Measurements from ENCODE around the gene FBXO9.
A peak's percentile ranks its signal among the peaks of the same experiment; 100 is the strongest.

Gene FBXO9

DNA sequence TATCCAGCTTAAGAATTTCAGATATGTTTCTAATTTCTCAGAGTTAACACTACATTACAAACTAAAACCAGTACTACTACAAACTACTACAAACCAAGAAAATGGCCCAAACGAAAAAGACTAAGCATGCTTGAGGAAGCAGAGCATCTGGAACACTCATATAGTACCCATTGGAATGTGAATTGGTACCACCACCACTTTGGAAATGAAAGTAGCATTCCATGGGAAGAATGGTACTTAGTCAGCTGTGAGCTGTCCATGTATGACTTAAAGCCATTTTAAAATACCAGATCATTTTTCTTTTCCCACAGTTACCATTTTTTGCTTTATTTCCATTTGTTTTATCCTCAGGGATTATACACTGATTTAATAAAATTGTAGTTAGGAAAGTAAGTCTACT lies 30.5 kb downstream of the FBXO9 start:
- DNase-seq, result no peak

DNA sequence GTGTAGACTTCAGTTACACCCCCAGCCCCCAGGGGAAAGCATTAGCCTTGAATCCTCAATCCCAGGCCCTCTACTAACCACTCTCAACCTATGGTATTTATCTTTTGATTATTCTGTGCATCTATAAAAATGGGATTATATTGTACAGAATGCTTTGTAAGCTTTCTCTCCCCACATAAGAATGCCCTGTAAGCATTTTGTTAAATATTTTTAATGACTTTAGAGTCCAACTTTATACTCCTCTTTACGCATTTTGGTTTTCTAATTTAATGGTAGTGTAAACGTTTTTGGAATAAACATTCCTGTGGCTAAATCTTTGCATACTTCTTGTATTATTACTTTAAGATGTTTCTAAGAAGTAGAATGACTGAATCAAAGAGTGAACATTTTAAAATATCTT lies 35.4 kb downstream of the FBXO9 start:
- no peak for DNase-seq

DNA sequence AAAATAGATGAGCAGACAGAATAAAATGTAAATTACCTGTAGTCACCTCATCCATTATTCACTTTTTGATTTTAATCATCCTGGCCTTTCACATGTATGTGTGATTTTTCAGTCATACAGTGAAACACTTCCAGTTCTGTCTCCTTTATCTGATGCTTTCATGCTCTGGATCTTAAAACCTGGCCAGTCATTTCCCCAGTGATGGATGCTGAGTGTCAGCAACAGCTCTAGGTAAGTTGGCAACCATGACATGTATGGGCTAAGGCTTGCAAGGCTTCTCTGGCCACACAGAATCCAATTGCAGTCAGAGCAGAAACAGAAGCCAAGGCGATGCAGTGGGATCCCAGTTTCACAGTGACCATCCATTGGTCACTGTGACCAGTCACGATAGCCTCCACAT lies 35.8 kb downstream of the FBXO9 start:
- DNase-seq, result no peak

DNA sequence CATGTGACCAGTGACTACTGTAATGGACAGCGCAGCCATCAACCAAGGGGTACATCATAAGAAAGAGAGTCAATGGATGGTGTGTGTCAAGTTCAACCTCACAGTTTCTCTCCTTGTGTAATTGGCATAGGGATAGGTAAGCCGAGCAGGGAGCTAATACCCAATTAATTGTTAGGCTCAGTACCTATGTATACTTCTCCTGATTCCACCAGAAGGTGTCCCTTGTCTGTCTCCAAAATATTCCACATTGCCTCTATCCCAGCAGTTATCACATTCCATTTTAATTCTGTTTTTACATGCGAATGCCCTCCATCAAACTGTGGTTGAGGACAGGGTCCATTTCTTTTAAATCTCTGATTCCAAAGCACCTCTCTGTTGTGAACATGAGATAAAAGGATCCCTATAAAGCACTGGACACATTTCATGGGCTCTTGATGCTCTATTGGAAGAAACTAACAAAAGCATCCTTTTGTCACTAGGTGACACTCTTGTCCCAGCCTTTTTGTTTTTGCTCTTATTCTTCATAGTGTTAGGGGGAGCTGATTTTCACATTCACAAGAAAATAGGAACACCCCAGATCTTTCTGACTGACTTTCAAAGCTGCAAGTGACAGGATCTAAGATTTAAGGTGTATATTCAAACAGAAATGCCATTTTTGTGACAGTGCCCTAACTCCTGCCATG lies 38.9 kb downstream of the FBXO9 start:
- DNase-seq, result no peak

DNA sequence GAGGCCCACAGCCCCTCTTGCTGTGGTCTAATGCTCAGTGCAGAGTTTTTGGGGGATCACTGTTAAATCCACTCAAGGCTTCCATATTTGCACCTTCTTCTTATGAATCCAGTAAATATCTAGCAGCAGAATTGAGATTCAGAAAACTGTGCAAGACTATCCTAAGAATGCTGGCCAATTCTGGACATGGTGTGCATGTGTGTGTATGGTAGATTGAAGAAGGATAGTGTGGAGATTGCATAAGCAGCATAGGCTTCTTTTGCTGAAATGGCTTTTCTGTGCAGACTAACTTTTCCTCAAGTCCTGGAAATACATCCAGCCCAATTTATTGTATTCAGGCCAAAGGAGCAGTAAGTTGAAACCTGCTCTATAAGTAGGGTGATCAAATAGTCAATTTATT lies 39.7 kb downstream of the FBXO9 start:
- DNase-seq, result no peak

DNA sequence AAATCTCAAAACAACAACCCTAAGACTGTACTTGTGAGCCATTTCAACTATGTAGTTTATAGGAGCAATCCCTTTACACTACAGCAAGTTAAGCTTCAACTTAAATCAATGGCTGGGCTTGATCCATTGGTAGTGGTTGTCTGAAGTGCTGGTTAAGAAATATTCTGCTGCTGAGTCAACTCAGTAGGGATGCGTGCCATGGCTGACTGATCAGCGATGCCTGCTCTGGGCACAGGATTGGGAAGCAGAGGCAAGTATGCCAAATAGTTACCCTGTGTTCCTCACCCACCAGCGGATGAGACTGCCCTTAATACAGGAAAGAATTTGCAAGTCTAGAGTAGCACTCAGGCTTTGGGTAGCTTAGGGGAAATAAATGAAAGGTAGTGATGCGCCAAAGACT lies 41.9 kb downstream of the FBXO9 start:
- no peak for DNase-seq

DNA sequence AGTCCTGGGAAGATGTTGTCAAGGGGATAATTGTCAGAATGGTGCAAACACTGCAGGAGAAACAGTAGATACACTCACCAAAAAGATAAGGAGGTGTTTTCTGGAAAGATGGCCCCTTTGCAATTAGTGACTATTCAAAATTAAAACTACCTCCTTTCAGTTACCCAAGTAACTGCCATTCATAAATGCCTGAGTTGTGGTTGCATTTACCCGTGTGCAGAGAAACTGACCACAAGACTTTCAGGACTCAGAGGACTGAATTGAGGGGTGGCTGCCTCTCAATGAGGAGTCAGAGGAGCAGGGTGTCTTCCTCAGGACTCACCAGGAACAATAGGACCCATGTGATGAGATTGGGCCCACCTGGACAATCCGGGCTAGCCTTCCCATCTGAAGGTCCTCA lies 44.4 kb downstream of the FBXO9 start:
- DNase-seq, result no peak

DNA sequence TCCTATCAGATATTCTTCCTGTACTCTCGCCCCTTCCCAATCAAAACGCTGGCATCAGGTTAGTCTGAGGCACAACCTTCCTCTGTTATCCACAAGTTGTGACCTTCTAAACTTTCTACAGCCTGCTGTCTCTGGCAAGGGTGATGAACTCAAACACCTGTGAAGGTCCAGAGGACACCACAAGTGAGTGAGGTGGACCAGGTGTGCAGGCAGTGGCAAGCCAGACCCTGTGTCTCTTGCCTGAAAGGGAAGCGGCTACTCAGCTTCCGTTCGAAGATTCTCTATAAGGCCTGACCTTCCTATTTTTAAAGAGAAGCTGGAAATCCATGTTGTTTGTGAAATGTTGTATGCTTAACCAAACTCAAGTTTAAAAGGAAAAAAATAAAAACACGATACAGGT lies 46.7 kb downstream of the FBXO9 start:
- no peak for DNase-seq

DNA sequence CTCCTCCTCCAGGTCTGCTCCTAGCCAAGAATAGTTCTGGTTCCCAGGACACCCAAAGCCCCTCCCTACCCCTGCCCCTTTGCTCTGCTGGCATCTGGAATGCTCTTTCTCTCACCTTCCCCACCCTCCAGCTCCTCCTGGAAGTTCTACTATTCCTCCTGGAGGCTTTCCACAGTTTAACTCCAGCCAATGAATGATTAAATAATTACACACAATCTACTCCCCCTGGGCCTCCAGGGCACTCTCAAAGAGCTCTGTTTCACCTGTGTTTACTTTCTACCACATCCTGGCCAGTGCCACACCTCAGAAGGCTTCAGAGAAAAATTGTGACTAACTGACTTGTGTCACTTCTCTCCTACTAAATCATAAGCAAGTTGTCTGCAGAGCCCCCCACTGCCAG lies 47.2 kb downstream of the FBXO9 start:
- no peak for DNase-seq

DNA sequence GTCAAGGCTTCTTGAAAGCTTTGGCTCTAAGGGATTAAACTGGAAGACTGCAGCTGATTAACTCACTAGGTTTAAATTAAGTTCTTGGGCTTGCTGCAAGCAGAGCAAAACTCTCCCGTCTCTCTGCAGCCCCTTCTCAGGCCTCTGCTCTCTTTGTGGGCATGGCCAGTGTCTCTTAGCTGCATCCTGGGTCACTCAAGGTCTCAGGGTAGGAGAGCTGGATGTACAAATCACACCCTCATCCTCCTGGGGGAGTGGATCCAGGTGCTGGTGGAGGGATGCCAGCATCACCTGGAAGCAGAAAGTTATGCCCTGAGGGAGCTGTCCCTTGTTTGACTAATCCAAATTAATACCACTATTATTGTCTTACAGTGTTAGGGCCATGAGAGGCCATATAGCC lies 47.7 kb downstream of the FBXO9 start:
- DNase-seq, result no peak

DNA sequence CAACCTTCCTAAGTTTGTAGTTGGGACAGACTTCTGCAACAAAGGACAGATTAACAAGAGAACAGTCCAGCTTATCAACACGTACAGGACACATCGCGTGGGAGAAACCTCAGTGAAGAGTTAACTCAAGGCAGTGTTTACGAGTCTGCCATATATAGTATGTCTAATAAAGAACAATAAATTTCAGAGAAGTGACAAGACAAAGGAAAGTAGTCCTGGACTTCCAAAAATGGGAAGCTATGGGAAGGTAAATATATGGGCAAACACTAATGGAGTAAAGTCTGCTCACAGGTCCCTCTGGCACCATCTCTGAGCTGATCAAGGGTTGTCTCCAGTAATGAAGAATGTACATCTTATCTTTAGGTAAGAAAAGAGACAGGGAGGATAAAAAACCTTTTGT lies 48.5 kb downstream of the FBXO9 start:
- no peak for DNase-seq

DNA sequence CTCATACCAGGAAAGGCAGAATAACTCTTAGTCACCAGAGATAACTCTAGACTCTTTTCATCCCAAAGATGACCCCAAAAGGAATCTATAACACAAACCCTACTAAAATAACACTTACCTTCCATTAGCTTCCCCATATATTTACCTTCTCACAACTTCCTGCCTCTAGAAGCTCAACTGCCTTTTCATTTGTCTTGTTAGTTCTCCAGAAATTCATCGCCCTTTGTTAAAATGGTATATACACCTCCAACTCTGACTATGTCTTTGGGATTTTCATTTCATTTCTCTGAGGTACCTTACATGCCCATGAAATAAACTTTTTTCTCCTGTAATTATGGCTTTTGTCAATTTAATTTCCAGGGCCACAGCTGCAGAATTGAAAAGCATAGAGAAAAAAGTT lies 49.9 kb downstream of the FBXO9 start:
- DNase-seq, result no peak

DNA sequence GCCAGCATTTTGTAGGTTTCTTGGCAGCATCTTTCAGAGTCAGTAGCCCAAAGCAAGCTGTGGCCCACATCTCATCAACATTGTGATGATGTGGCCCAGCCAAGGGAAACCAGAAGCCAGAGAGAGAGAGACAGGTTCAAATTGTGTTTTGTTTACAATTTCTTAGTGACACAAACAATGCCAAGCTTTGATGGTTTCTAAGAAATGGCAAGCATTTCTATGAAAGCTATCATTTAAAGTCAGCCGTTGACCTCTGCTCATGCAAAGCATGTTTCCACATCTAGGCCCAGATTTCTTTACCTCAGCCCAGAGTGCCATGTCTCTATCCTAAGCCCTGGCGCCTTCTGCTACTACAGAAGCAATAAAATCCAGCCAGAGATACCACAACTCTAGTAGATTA lies 50.5 kb downstream of the FBXO9 start:
- no peak for DNase-seq

DNA sequence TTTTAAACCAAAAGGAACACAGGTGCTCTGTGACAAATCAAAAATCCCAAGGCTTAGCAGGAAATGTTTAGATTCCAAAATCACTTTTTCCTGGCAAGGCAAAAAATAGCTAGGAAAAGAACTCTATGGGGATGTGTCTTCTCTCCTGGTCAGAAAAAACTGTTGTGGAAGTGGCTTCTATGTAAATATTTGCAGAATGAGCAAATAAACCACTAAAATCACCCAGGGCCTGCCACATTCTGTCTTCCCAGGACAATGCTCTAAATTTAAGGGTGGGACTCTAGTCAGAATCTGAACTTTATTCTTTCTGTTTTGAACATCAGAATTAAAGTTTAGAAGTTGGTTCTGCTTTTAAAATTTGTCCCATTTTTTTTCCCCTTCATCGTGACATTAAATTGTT lies 54.1 kb downstream of the FBXO9 start:
- no peak for DNase-seq

DNA sequence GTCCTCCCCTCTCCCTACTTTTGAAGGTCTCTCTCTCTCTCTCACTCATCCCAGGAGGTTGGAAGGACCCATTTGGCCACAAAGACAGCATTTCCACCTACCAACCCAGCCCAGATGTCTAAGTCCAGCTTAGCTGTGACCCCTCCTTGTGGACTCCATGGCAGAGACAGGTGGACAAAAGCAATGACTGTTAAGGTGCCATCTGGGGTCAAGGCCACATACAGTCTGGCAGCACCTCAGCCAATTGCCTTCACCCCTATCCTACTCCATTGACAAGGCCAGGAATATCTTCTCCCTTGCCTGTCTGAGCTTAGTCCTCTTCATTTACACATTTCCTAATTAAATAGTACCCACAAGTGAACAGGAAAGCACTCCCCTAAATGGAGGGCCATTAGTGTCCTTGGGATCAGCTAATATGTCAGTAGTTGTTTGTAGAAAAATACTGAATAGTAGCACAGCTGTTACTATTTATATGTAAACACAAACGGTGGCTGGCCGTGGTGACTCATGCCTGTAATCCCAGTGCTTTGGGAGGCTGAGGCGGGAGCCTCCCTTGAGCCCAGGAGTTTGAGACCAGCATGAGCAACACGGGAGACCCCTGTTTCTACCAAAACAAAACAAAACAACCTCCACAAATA lies 54.7 kb downstream of the FBXO9 start:
- DNase-seq, result peak; percentile 8

DNA sequence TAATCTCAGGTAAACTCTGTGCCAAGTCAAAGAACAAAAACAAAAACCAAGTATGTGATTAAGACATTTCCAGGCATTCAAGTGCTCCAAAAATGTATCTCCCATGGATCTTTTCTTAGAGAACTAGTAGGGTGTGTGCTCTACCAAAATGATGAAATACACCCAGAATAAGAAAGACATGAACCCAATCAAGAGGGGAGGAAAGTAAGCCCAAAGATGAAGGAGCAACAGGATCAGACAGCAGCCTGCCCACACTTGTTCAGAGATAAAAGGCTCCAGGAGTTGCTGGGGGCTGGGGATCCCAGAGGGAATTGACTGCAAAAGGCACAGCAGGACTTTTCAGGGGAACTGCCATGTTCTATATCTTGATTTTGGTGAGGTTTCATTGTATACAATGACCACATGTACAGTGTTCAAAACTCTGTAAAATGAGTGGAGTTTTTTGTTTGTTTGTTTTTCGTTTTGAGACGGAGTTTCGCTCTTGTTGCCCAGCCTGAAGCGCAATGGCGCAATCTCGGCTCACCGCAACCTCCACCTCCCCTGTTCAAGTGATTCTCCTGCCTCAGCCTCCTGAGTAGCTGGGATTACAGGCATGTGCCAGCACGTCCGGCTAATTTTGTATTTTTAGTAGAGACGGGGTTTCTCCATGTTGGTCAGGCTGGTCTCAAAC lies 59.1 kb downstream of the FBXO9 start:
- no peak for DNase-seq

DNA sequence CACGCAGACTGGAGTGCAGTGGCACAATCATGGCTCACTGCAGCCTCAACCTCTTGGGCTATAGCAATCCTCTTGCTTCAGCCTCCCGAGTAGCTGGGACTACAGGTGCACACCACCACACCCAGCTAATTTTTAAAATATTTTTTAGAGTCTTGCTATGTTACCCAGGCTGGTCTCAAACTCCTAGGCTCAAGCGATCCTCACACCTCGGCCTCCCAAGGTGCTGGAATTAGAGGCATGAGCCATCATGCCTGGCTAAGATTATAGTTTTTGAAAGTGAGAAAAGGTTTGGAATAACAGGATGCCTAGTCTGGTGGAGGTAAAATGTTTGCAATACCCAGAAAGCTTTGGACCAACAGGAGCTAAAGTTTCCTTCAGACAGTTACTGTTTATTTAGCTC lies 60.1 kb downstream of the FBXO9 start:
- no peak for DNase-seq

DNA sequence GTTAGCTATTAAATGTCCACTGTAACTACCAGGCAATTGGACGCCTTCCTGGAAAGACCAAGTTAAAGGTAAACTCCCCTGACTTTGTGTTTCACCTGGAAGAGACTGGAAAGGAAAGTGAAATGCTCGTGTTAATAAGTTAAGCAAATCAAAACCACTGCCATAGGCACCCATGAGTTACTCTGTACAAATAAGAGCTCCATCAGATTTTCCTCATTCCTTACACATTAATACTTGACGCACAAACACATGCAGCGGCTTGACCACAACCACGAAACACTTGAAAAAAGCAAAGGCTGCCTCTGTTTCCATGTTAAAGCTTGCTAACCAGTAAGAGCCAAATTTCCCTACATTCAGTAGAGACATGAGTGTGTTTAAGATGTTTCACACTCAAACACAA lies 63.6 kb downstream of the FBXO9 start:
- no peak for DNase-seq

DNA sequence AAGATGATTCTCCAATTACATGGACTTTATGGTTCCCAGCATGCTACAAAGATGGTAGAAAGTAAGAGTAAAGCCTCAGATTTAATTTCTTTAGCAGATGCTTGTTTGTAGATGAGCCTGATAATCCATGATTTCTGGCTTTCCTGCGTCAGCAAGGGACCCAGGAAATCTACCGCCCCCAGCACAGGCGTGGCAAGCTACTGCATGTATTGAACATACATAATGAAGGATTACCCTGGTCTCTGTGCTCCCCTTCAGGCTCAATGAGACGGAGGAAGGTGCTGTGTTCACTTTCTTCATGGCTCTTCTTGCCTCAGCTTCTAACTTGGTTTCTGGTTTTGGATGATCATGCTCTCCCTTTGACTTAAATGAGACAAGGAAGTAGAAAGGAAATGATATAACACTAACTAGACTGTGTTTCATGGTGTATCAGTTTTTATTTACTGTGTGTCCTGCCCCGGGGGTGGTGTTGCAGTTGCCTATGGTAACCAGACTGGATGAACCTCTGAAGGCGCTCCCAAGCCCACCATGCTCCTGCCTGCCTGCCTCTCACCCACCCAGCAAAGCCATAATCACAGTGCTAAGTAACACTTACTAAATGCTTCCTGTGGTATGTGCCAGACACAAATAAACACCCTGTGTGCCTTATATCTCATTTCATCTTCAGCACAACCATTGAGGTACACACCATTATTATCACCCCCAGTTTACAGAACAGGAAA lies 65.5 kb downstream of the FBXO9 start:
- DNase-seq, result no peak

DNA sequence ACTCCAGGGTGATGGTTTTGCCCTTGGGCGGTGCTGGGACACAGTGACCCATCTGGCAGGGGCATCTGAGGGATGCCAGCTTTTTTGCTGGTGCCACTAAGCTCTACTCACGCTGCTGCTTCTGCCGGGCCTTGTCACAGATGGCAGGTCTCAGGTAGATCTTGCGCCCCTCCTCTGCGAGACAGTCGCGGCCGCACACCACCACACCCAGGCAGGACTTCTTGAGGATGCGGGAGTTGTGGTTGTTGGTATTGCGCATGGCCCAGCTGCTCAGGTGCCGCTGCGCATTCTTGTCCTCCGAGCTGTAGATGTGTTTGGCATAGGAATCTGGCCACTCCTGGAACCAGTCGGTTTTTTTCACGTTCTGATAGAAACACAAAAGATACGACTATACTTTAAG lies 68.8 kb downstream of the FBXO9 start:
- no peak for DNase-seq

DNA sequence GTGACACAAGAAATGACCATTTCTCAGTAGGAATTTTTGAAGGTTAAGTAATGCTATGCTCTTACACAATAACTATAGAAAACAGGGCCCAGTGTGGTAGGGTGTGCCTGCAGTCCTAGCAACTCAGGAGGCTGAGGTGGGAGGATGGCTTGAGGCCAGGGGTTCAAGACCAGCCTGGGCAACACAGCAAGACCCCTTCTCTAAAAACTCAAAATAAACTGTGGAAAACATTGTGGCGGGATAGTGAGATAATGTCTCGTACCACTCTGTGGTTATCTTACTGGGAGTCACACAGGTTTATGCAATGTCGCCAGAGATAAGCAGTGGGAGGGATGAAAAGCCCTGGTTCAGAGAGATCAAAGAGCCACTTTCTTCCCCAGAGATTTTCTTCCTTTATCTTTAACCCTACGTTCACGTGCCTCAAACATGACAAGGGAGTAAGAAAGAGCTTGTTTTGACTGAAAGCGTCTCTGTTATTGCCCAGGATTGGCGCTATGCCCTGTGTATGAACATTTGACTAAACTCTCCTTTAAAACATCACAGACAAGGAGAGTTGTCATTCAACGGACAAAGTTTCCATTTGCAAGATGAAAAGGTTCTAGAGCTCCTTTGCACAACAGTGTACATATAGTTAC lies 69.5 kb downstream of the FBXO9 start:
- no peak for DNase-seq

DNA sequence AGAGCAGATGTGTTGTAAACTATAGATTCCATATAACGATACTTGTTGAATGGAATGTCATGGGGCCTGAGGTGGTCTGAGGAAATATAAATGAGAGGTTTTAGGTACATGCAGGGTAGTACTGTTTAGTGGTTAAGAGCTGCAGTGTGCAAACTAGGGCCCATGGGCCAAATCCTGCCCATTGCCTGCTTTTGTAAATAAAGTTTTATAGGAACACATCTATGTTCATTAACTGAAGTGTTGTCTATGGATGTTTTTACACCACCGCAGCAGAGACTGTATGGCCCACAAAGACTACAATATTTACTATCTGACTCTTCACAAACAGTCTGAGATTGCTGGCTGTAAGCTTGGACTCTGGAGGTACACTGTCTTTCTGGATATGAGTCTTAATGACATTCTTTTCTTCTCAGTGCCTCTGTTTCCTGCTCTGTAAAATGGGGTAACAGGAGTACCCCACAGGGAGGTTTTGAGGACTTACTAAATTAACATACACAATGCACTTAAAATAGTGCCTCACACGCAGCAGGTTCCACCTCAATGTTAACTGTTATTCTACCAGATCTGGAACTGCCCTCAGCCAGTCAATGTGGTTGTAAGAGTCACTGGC lies 70.9 kb downstream of the FBXO9 start:
- DNase-seq, result no peak

DNA sequence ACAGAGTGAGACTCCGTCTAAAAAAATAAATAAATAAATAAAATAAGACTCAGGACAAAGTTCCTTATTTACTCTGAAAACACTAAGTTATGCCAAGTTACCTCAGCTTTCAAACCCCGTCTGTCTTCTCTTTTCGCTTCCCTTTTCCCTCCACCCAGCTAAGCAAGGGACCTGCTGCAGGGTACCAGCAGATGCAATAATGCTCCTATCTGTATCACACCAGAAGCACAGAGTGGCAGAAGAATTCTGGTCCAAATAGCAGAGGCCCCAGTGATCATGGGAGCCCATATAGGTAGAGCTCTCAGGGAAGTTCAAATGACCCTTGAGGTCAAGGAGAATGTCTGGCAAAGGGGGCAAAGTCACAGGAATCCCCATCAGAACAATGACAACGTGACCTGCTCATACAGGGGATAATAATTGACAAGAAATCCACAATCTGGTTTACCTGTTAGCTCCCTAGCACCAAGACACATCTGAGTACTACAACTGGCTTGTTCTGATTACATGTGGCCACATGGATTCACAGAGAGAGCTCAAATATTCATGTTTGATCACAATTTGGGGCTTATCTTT lies 74.7 kb downstream of the FBXO9 start:
- no peak for DNase-seq
